Liver (tissue), 3 donors: ENCODE measurements around the gene SLC34A3.

ENCODE experiments used
- CTCF ChIP-seq: fragments of 150-350 bp; IDR thresholded peaks from 2 replicates; pipeline ENCODE4 v1.5.1; 2017; ENCODE audit warnings: improper control_type of control experiment, low read depth, low read length; ENCODE audit not compliant: missing input control
- GABPA ChIP-seq, 2 donors: IDR thresholded peaks in 1 of 2; conservative IDR thresholded peaks in 1 of 2; 2 replicates each; pipeline ENCODE4 v1.6.1; 2016; ENCODE audit warnings: antibody characterized with exemption in 2 of 2, mild to moderate bottlenecking in 1 of 2, moderate library complexity in 1 of 2
- MAX ChIP-seq: IDR thresholded peaks from 2 replicates; pipeline ENCODE4 v1.6.1; 2016; ENCODE audit warnings: antibody characterized with exemption
- NR2F2 ChIP-seq: IDR thresholded peaks from 2 replicates; pipeline ENCODE4 v1.6.1; 2016; ENCODE audit warnings: antibody characterized with exemption
- RXRA ChIP-seq, 2 donors: IDR thresholded peaks; 2 replicates each; pipeline ENCODE4 v1.6.1; 2017 to 2018; ENCODE audit warnings: antibody characterized with exemption in 2 of 2, mild to moderate bottlenecking in 1 of 2
- donor health status: healthy.
- donor health status: healthy.

- TF ChIP-seq MAX, result no peak
- TF ChIP-seq CTCF, result no peak
- TF ChIP-seq NR2F2, result no peak
- TF ChIP-seq RXRA (IDR thresholded peaks at IDR 0.05), result no peak
- no peak for TF ChIP-seq GABPA (IDR thresholded peaks at IDR 0.05 in 1 of 2, conservative IDR thresholded peaks at IDR 0.05 in 1 of 2)
Observed at GRCh38 chr9:137188086-137188489, 42.6 kb upstream of the SLC34A3 start.
